Glomerular endothelial cell (primary cell): ENCODE data around the gene ARMH1. TPM values are rescaled to one million over a fixed set of nuclear protein-coding genes. Genes with fewer than 3 reads are reported as not detected.
"Not testable (repeated sequence)": the region's sequence is repeated elsewhere in the genome, so short reads cannot be mapped to it uniquely, and the experiment has no call there.

Source experiments
- DNase-seq: peaks from one replicate; pipeline ENCODE4 v3.0.0-alpha.2; 2011; ENCODE audit warnings: low read depth, low spot score; ENCODE audit errors: extremely low read depth
- total RNA-seq: library from RNA; depleted of rRNA; stranded (reverse); fragments of >200 nt; gene quantifications from 2 replicates; pipeline ENCODE4 v1.2.3, GENCODE V29; 2015

The ARMH1 gene
- total RNA-seq, 1 donor from 2014 or later = not detected

DNA sequence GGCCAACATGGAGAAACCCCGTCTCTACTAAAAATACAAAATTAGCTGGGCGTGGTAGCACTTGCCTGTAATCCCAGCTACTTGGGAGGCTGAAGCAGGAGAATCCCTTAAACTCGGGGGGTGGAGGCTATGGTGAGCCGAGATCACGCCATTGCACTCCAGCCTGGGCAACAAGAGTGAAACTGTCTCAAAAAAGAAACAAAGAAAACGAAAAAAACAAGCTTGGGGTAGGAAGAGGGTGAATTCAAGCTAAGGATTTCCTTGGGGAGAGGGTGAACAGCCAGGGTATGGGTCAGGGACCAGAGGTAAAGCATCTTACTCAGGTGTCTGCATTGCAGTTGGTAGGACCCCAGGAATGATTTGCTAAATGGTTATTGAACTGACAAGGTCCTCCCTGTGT, 91.9 kb downstream of the ARMH1 start:
- DNase-seq = not testable (repeated sequence)

Other genes with a start within 250 kb of the ARMH1 start
- 2.2 and 3.9 TPM in 2 replicates for gene TMEM53, start 233 bp upstream of the ARMH1 start, total RNA-seq
- not detected in 2 replicates for gene RNU5D-1, start 56.5 kb downstream of the ARMH1 start, total RNA-seq
- gene KIF2C, start 65.1 kb downstream of the ARMH1 start, total RNA-seq = 4.7 and 10.3 TPM in 2 replicates
- gene RPS8, start 100.8 kb downstream of the ARMH1 start, total RNA-seq = 1,433 and 2,325 TPM in 2 replicates
- gene BEST4, start 113.5 kb downstream of the ARMH1 start, total RNA-seq = not detected in 2 replicates
- gene PLK3, start 125.7 kb downstream of the ARMH1 start, total RNA-seq = 49.1 and 56.1 TPM in 2 replicates
- gene DYNLT4, start 132.6 kb downstream of the ARMH1 start, total RNA-seq = 0.29 and 1.4 TPM in 2 replicates
- gene BTBD19, start 133.8 kb downstream of the ARMH1 start, total RNA-seq = 8.8 and 17.9 TPM in 2 replicates
- gene PTCH2, start 168.5 kb downstream of the ARMH1 start, total RNA-seq = 0.19 and 0.23 TPM in 2 replicates